C4-2B (cell line): ENCODE results near the gene HIP1R.

ENCODE experiments used
- H3K27ac ChIP-seq: fragments of 450-650 bp; 2 replicates; pipeline ENCODE4 v1.5.1; 2017
- CTCF ChIP-seq: fragments of 450-650 bp; conservative IDR thresholded peaks from 2 replicates; pipeline ENCODE4 v1.5.1; 2017; ENCODE audit warnings: mild to moderate bottlenecking
- ZFX ChIP-seq: fragments of 450-650 bp; IDR thresholded peaks from 2 replicates; pipeline ENCODE4 v1.6.1; 2017

The HIP1R gene

GRCh38 chr12:122856999-122857671 is 21.9 kb downstream of the HIP1R start:
- H3K27ac ChIP-seq: no peak overlapping the region
- TF ChIP-seq ZFX (no peak), CTCF (no peak)

GRCh38 chr12:122858171-122858570 is 22.9 kb downstream of the HIP1R start:
- TF ChIP-seq CTCF: no peak
- TF ChIP-seq ZFX: no peak
- no peak overlapping the region for H3K27ac ChIP-seq

- H3K27ac ChIP-seq: no peak overlapping the region
- TF ChIP-seq ZFX (no peak), CTCF (no peak)
These were observed 23.5 kb downstream of the HIP1R start for GRCh38 chr12:122858591-122859302.

GRCh38 chr12:122859303-122860039 is 24.2 kb downstream of the HIP1R start:
- no peak for TF ChIP-seq ZFX
- TF ChIP-seq CTCF: no peak
- no peak overlapping the region for H3K27ac ChIP-seq

GRCh38 chr12:122860040-122860853 is 25.0 kb downstream of the HIP1R start:
- H3K27ac ChIP-seq: peak overlapping the region; percentile 24
- TF ChIP-seq CTCF (peak; percentile 88), ZFX (0 out of 2 replicates have a peak, but pooled peaks have one; percentile 23)

- TF ChIP-seq ZFX: no peak
- no peak for TF ChIP-seq CTCF
- peak overlapping the region; percentile 24 for H3K27ac ChIP-seq
These were observed 25.8 kb downstream of the HIP1R start for GRCh38 chr12:122860854-122861586.
